ENCODE measurements around the gene ID3.

- TF ChIP-seq EZH2phosphoT487 (IDR thresholded peaks at IDR 0.05; ENCODE audit: insufficient read depth, low read depth) (no peak), EZH2 (IDR thresholded peaks at IDR 0.05; ENCODE audit: insufficient read depth, poor library complexity, severe bottlenecking) (no peak)
These were observed 48.6 kb upstream of the ID3 start for GRCh38 chr1:23607944-23608343.
